Measurements from ENCODE around the gene SEC24D.

GRCh38 chr4:118833192-118833820 lies 2.6 kb downstream of the SEC24D start:
- TF ChIP-seq POLR2AphosphoS5 (IDR thresholded peaks at IDR 0.05; ENCODE audit: low read depth, low read length) (no peak), TCF7L2 (IDR thresholded peaks at IDR 0.05; ENCODE audit: low read depth, low read length) (no peak)

Measured in Panc1 (cell line).